SW480 (cell line): ENCODE measurements around the gene FSIP1.

Experiments
- DNase-seq: peaks from one replicate; pipeline ENCODE4 v3.0.0-alpha.2; 2016; ENCODE audit warnings: low spot score

Gene FSIP1

DNA sequence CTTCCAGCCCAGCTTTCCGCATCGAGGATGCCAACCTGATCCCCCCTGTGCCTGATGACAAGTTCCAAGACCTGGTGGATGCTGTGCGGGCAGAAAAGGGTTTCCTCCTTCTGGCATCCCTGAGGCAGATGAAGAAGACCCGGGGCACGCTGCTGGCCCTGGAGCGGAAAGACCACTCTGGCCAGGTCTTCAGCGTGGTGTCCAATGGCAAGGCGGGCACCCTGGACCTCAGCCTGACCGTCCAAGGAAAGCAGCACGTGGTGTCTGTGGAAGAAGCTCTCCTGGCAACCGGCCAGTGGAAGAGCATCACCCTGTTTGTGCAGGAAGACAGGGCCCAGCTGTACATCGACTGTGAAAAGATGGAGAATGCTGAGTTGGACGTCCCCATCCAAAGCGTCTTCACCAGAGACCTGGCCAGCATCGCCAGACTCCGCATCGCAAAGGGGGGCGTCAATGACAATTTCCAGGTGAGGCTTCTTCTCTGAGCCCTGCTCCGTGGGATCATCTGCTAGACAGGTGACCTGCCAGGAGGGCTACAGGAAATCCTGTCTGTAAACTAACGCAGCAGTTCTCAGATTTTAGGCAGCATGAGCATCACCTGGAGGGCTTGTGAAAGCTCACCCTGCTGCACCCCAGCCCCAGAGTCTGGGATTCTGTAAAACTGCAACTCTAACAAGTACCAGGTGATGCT is 200.2 kb downstream of the FSIP1 start:
- no peak for DNase-seq

DNA sequence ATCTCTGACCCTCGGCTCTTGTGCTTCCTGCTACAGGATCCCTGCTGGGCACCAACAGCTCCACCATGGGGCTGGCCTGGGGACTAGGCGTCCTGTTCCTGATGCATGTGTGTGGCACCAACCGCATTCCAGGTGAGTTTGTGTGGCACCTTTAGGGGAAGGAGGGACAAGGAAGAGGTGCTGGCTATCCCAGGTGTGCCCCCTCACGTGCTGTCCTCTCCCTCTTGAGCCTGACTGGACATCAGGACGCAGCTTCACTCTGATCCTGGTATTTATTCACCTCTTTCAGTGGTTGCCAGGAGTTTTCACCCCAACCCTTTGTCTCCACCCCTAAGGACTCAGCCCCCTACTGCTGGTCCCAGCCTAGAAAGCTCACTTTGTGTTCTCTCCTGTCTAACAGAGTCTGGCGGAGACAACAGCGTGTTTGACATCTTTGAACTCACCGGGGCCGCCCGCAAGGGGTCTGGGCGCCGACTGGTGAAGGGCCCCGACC is 200.8 kb downstream of the FSIP1 start:
- peak; percentile 56 for DNase-seq

DNA sequence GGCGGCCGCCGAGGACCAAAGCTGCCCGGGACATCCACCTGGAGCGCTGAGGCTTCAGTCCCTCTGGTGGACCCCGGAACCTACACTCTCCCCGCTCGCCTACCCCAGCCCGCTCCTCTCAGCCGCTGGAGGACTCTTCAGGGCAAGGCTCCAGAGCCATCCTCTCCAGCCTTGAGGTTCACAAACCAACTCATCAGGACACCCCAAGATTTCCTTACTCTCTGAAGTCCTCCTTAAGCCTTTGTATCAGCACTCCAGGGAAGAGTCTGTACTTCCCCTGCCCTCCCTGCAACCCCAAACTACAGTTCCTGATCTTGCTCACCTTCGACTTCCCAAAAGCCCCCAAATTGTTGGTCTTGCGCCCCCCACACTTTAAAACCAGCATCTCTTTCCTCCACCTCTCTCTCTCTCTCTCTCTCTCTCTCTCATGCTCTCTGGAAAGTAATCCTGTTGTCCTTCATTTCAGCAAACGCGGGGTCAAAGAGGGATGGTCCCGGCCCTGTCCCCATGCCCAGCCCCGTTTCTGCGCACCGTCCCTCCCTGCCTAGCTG is 201.3 kb downstream of the FSIP1 start:
- no peak for DNase-seq

DNA sequence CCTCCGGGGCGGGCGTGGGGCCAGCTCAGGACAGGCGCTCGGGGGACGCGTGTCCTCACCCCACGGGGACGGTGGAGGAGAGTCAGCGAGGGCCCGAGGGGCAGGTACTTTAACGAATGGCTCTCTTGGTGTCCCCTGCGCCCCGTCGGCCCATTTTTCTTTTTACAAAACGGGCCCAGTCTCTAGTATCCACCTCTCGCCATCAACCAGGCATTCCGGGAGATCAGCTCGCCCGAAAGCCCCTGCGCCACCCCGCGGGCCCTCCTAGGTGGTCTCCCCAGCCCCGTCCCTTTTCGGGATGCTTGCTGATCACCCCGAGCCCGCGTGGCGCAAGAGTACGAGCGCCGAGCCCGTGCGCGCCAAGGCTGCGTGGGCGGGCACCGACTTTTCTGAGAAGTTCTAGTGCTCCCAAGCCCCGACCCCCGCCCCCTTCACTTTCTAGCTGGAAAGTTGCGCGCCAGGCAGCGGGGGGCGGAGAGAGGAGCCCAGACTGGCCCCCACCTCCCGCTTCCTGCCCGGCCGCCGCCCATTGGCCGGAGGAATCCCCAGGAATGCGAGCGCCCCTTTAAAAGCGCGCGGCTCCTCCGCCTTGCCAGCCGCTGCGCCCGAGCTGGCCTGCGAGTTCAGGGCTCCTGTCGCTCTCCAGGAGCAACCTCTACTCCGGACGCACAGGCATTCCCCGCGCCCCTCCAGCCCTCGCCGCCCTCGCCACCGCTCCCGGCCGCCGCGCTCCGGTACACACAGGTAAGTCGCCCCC is 202.0 kb downstream of the FSIP1 start, which contains the start of gene THBS1:
TSS of gene THBS1 (plus strand) at position 595 of the 757 bp plus-strand sequence. CDS start 779 bp downstream, outside the sequence.
- peak; percentile 59 for DNase-seq

DNA sequence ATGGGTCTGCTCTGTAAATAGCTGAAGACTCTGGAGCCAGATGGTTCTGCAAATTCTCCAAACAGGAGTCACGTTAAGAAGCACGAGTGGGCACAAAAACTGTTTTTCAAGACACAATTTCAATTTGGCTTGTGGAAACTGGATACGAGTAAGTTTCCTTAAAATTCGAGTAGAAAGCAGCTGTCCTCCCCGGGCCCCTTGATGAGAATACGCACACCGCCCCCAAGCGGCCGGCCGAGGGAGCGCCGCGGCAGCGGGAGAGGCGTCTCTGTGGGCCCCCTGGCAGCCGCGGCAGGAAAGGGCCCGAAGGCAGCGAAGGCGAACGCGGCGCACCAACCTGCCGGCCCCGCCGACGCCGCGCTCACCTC is 202.5 kb downstream of the FSIP1 start:
- peak; percentile 76 for DNase-seq

DNA sequence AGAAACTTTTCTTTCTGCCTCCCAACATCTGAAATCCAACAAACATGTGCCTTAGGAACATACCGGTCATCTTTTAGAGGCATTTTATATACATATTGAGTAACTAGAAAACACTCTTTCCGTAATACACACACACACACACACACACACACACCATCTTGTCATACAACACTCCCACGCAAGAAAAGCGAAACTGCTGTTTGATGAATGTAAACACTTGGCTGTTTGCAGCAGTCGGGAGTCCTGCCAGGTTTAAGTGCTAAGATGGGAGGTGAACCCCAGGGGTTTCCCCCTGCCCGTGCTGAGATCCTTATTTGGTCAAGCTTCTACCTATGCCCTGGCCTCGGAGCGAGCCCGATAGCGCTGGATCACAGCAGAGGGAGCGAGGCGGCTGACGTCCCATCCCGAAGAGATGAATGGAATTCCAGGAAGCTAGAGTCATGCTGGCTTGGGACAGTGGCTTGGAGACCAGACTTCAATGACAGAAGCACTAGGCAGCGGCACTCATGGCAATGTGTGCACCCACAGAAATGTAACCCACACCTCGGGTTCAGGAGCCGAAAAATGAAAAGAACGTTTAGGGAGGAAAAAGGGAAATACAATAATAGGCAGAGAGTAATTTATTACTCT is 203.0 kb downstream of the FSIP1 start:
- DNase-seq = peak; percentile 81

DNA sequence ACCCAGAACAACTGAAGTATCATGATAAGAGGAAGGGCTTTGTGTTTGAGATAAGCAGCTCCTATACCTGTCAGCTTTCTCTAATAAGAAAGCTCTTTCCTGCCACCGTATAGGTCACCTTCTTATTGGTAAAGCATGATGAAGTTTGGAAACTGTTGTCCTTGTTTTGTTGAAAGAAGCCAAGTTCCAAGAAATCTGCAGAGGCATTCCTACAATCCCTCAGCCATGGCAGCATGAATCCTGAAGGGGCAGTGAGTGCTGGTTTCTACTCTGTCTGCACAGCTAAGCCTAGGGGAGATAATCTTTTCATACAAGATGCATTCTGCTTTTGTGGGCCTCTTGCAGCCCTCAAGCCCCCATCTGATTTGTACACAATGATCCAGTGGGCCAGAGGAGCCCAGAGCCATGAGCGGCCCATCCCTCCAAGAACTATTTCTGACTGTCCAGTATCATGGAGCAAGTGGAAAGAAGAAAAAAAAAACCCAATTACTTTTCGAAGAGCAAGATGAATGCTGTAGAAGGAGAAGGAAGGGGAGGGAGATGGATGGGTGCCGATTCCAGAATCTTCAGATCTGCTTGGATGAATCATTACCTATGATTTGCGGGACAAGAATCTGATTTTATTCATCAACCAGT is 203.7 kb downstream of the FSIP1 start:
- DNase-seq = no peak

DNA sequence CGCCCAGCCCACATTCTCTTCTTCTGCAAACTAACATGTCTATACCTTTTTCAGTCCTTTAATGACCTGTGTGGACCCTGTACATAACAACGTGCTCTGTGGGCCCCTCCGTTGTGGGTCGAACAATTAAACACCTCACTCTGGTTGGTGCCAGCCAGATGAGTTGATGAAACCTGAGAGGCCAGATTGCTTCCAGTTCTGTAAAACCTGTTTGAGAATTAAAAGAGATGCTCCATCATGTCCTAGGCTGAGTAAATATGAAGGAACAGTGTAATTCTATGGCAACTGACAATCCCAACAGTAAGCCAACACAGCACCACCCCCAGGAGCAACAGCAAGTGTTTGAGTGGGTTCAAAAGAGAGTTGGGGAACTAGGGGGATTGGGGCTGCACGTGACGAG is 207.5 kb downstream of the FSIP1 start:
- no peak for DNase-seq

DNA sequence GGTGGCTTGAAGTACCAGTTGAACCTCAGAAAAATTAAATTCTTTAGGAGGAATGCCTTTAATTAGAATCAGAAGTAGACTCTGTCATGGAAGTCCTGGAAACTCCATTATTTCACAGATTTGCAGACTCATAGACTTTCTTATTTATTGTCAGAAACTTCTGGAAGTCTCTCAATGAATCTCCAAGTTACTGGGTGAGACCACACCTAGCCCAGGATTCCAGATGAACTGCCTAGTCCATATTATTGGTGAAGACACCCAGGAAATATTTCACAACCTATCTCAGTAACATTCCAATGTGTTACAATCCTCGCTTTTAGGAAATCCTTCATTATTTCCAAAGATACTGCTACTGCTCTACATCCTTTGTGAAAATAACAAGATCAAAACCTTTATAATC is 208.2 kb downstream of the FSIP1 start:
- DNase-seq = no peak

DNA sequence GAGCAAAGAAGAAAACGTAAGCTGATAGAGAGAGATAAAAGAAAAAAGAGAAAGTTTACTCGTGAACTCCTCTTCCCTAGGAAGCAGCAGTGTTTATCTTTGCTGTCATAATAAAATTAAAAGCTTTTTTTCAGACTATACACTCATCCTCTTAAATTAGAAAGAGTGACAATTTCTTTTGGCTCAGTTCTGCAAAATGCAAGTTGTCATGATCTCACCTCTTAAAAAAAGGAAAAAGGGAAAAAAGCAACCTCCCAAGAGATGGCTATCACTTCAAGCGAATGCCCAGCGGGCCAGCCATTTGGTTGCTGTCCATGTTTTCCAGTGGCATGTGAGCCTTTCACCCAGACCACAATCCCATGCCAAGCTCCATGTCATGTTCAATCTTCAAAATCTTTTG is 208.8 kb downstream of the FSIP1 start:
- DNase-seq = no peak

DNA sequence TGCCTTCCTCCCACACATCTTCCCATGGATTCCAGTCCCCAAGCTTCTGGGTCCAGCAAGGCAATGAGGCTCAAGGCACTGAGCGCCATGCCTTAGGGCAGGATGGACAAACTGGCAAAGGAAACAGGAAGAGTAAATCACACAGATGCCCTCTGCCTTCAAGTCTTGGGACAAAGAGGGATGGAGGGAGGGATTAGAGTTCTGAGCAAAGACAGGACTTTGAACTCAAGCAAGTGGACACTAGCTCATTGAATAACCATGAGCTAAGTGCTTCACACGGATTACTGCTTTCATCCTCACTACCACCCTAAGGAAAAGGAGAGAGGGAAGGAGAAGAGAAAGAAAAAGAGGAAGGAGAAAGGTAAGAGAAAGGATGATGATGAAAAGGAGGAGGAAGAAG is 209.4 kb downstream of the FSIP1 start:
- DNase-seq = no peak

DNA sequence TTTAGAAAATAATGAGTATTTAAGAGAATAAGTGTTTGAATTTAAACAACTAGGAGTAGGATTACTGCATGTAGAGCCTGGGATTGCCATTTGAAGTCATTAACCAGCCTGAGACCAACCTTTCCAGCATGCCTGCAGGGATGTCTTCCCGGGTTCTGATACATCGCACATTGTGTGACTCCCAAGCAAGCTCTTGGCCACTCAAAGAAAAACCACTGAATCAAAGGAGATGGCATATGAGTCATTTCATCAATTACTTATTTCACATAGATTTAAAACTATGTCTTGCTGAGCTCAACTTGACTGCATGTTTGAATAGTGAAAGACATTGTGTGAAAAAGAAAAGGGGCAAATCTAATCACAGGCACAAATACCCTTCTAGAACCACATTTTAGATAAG is 216.8 kb downstream of the FSIP1 start:
- DNase-seq = no peak

DNA sequence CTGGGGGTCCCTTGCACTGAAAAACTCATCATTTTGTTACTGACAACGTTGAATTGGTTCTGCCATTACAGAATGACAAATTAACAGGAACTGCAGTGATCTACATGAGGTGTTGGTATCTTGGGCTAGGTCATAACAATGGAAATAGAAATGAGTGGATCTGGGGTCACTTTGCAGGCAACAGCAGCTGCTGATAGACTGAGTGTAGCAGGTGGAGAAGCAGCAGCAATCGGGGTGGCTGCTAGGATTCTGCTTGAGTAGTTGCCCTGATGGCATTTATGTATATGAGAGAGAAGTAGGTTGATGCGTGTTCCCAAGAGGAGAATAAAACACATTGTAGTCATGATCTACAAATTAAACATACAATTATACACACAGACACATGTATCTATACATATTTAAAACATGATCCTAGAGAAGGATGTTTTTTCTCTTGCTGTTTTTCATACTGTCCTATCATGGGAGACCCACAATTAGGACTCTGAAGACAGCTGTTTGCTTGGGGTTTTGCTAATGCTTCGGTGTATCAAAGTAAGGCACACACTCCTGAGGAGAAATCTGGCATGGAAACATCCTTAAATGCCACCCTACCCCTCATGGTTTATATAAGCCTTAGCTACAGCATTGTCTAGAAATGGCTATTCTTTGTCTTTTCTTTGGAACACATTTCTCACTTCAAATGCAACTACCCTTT is 217.5 kb downstream of the FSIP1 start:
- DNase-seq = no peak

DNA sequence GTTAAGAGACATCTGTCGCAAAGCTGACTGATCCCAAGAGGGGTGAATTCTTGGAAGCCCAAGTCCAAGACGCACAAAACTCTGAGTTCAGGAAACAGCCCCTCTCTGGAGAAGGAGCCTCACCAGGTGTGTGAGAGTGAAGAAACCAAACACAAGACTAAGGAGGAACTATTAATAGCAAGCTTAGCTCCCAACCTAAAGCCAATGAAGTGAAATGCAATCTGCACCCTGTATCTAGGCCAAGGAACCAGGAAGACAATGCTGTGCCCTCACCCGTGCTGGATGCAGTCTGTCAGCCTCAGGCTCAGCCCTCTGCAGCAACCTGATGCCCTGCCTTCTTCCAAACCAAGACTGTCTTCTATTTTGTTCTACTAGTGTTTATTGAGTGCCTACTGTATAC is 224.2 kb downstream of the FSIP1 start:
- no peak for DNase-seq

DNA sequence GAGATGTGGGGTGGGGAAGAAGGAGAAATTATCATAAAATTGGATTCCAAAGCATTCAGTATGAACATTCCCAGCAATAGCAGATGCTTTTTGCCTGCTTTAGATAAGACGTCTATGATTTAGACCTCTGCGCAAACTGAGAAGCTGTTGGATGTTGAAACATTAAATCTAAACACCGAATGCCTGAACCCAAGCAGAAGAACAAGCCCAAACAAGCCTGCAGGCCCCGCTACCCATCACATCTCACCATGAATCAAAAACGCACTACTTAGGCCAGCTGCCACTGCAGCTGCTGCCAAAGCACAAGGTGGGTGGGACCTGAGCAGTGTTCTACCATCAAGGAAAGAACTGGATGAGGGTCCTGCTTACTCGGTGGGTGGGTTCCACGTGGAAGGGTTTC is 226.2 kb downstream of the FSIP1 start:
- DNase-seq = no peak

DNA sequence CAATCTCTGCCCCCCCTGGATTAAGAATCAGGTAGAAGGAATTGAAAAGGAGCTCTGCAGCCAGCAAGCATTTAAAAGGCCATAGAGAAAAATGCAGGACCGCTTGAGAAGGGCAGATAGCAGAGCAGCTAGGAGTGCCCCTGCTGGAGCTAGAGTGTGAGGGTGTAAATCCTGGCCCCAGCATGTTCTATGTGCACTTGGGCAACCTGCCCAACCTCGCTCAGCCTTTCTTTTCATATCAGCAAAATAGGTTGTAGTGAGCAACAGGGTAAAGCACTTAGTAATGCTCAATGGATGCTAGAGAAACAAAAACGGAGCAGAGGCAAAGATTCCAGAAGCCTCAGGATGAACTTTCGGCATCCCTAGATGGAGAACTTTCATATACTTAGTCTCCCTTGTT is 226.8 kb downstream of the FSIP1 start:
- DNase-seq = no peak

DNA sequence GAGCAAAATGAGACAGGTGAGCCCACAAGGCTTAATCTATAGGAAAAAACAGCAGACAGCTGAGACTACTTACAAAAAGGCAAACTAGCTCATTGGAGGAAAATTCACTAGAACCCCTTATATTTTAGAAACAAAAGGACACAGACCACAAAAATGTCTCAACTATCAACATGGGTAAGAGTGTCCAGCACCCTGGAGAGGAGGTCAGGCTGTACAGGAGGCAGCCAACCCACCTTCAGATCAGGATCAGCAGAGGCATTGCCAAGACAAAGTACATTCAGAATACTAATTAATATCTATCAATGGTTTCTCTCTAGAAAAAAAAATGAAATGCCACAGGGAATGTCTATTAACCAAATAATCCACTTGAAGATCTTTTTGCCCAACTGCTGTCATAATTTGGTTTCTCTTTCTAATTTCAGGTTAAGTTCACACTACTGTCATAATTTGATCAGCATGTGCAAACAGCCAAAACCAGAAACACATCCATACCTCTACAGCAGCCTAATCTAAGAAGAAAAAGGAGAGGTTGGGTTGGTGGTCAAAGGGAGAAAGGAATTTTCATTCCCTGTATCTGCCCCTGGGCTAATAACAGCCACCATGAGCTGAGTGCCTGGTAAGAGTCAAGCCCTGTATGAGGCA is 227.8 kb downstream of the FSIP1 start:
- no peak for DNase-seq

DNA sequence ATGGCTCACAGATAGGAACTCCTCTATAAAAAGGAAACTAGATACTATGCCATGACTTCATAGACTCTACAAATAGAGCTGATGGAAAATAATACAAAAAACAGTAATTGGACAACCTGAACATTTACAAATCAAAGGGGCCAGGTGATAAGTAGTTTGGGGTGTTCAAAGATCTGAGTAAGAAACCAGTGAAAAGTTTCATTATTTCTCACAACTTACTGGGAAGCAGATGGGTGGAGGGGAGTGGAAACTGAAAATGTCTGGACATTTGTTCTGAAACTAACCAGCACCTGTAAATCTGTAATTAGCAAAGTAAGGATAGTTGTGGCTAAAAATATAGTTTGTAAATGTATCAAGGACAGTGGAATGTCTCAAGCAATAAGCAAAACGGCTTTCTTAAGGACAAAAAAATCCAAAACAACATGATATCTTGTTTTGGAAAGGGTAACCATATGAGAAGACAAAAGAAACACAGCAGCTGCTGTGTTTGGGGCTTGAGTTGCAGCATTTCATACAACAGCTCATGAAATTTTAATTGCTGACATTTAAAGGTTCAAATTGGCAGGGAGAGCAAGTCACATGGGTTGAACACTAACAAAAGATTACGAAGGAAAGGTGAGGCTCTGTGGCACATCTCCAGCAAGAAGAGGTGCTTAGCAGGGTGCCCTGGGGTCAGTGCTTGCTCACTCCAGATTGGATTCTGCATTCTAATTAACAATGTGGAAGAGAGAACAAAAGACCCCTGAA is 228.5 kb downstream of the FSIP1 start:
- DNase-seq = no peak

DNA sequence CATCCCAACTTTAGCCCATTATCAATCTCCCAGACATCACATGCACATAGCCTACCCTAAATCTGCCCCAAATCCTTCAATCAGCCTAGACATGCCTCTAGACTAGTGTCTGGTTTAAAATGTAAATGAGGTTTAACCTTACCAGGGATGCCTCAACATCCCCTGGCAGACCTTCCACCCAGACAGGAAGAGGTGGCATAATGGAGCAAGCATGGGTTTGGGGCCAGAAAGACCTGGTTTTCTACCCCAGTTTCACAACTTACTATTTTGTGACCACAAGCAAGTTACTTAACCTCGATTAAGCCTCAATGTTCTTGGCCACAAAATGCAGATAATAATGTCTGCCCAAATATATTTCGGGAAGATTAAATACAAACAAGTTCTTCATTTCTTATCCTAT is 230.1 kb downstream of the FSIP1 start:
- DNase-seq = no peak

DNA sequence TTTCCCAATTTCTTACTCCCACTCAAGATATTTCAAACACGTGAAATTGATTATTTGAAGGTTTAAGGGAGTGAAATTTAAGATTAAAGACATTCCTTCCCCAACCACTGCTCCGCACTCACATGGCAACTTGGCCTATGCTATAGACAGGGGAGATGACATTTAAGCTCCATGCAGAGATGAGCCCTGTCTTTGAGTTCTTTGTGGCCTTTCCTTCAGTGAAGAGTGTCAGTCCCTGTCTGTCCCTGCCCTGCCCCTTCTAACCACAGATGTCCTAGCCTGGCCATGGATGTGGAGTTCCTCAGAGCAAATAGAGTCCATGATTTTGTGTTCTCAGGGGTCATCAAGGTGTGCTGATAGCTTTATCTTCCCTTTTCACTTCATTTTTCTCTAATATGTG is 231.2 kb downstream of the FSIP1 start:
- DNase-seq = no peak
